Ovary (tissue), 3 donors: ENCODE data around the gene RACGAP1.

Experiments used
- POLR2A ChIP-seq: fragments of 450-650 bp; IDR thresholded peaks from one replicate; pipeline ENCODE4 v1.6.1; 2017; ENCODE audit warnings: antibody characterized with exemption, mild to moderate bottlenecking, moderate library complexity
- TF ChIP-seq, protein P1 (sequence below), 3 donors: fragments of 450-650 bp in 2 of 3; fragments of 200-600 bp in 1 of 3; IDR thresholded peaks; one replicate each; pipeline versions ENCODE4 v1.5.1 to v1.8.0; 2016 to 2022; ENCODE audit warnings: antibody characterized with exemption in 3 of 3, mild to moderate bottlenecking in 1 of 3
- donor health status: DM: no; HTN: no; CAD: no.

DNA sequence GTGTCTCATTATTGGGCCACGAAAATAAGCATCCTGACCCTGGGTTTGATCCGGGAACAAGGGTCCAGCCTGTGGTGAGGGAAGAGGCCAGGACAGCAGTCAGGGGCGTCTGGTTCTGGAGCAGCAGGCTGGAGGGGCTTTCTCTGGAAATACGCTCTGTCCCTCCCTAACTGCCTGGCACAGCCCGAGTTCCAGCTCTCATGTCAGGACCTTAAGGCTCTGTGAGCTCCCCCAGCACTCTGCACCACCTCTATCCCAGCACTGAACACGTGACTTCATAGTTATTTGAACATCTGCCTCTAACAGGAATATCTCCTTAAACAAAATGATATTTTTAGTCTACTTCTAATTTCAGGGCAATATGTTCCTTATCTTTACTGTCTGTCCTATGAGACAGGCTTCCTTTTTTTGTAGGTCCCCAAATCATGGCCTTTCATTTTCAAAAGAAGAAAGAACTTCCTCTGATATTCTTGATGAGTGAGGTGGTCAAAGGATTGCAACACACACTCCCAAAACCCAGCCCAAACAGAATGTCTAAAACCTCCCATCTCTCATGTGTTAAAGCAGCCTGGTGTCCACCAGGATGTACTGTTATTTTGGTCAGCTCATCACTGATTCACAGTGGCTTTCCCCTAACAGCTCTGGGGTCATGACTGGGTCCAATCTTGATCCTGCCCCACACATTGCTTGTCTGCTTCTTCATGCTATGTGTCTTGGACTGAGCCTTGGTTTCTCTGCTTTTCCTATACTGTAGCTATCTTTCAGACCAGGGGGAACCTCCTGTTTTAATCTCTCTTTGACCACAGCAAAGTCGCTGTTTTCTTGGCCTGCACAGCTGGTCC lies 42.8 kb downstream of the RACGAP1 start:
- TF ChIP-seq, protein P1, sequence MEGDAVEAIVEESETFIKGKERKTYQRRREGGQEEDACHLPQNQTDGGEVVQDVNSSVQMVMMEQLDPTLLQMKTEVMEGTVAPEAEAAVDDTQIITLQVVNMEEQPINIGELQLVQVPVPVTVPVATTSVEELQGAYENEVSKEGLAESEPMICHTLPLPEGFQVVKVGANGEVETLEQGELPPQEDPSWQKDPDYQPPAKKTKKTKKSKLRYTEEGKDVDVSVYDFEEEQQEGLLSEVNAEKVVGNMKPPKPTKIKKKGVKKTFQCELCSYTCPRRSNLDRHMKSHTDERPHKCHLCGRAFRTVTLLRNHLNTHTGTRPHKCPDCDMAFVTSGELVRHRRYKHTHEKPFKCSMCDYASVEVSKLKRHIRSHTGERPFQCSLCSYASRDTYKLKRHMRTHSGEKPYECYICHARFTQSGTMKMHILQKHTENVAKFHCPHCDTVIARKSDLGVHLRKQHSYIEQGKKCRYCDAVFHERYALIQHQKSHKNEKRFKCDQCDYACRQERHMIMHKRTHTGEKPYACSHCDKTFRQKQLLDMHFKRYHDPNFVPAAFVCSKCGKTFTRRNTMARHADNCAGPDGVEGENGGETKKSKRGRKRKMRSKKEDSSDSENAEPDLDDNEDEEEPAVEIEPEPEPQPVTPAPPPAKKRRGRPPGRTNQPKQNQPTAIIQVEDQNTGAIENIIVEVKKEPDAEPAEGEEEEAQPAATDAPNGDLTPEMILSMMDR (IDR thresholded peaks at IDR 0.05): no peak
- TF ChIP-seq POLR2A: no peak
